HepG2 (cell line): ENCODE measurements around the gene MLH1. TPM values are rescaled to one million over a fixed set of nuclear protein-coding genes. Genes with fewer than 3 reads are reported as not detected.
A peak's percentile ranks its signal among the peaks of the same experiment; 100 is the strongest.

ENCODE experiments used
- DMAP1 ChIP-seq: IDR thresholded peaks from 2 replicates; pipeline ENCODE4 v1.6.1; 2016
- E2F2 ChIP-seq: sonication (generic); formaldehyde crosslinking; IDR thresholded peaks from 2 replicates; pipeline ENCODE4 v1.4.0; 2020; ENCODE audit warnings: missing genetic modification reagents, borderline replicate concordance
- EP300 ChIP-seq, 3 experiments: sonication (generic) in 1 of 3; formaldehyde crosslinking in 1 of 3; IDR thresholded peaks; 2 replicates each; pipeline versions ENCODE4 v1.5.1 to v1.6.1; 2011 to 2020; ENCODE audit warnings: low read depth in 2 of 3, low read length in 2 of 3, borderline replicate concordance in 1 of 3, improper control_type of control experiment in 1 of 3, mild to moderate bottlenecking in 1 of 3, missing genetic modification reagents in 1 of 3, moderate library complexity in 1 of 3
- FUBP1 ChIP-seq: sonication (generic); formaldehyde crosslinking; IDR thresholded peaks from 2 replicates; pipeline ENCODE4 v1.5.1; 2020; ENCODE audit warnings: missing genetic modification reagents, mild to moderate bottlenecking, borderline replicate concordance
- GATA4 ChIP-seq: sonication (generic); IDR thresholded peaks from 2 replicates; pipeline ENCODE4 v1.6.1; 2016; ENCODE audit warnings: antibody characterized with exemption, low read depth, borderline replicate concordance
- GATAD2A ChIP-seq: IDR thresholded peaks from 2 replicates; pipeline ENCODE4 v1.6.1; 2016
- GRHL1 ChIP-seq: sonication (generic); formaldehyde crosslinking; conservative IDR thresholded peaks from 2 replicates; pipeline ENCODE4 v1.8.0; 2022; ENCODE audit warnings: missing genetic modification reagents
- HDAC1 ChIP-seq: sonication (generic); formaldehyde crosslinking; IDR thresholded peaks from 2 replicates; pipeline ENCODE4 v1.5.1; 2020; ENCODE audit warnings: mild to moderate bottlenecking, missing genetic modification reagents
- HDAC2 ChIP-seq: sonication (generic); formaldehyde crosslinking; IDR thresholded peaks from 2 replicates; pipeline ENCODE4 v1.4.0; 2020; ENCODE audit warnings: missing genetic modification reagents
- HHEX ChIP-seq: IDR thresholded peaks from 2 replicates; pipeline ENCODE4 v1.6.1; 2016; ENCODE audit warnings: control low read depth
- HIVEP1 ChIP-seq: sonication (generic); formaldehyde crosslinking; IDR thresholded peaks from 2 replicates; pipeline ENCODE4 v1.4.0; 2020; ENCODE audit warnings: mild to moderate bottlenecking, missing genetic modification reagents
- HNF4A ChIP-seq: sonication (generic); formaldehyde crosslinking; IDR thresholded peaks from 2 replicates; pipeline ENCODE4 v1.4.0; 2020; ENCODE audit warnings: missing genetic modification reagents
- MXI1 ChIP-seq: IDR thresholded peaks from 3 replicates; pipeline ENCODE4 v1.6.1; 2012; ENCODE audit warnings: low read depth, low read length, inconsistent platforms, borderline replicate concordance
- PRMT3 ChIP-seq: sonication (generic); formaldehyde crosslinking; IDR thresholded peaks from 2 replicates; pipeline ENCODE4 v1.8.1; 2022; ENCODE audit warnings: low read depth, mild to moderate bottlenecking, moderate library complexity, missing genetic modification reagents, borderline replicate concordance
- SNAPC5 ChIP-seq: sonication (generic); formaldehyde crosslinking; IDR thresholded peaks from 2 replicates; pipeline ENCODE4 v1.8.1; 2023; ENCODE audit warnings: mild to moderate bottlenecking, missing genetic modification reagents, borderline replicate concordance
- SRSF4 ChIP-seq: fragments of 200-400 bp; formaldehyde crosslinking; IDR thresholded peaks from one replicate; pipeline ENCODE4 v1.6.1; 2018; ENCODE audit warnings: mild to moderate bottlenecking, low read depth, low read length, moderate library complexity; ENCODE audit not compliant: poor library complexity, severe bottlenecking
- STAG1 ChIP-seq: sonication (generic); formaldehyde crosslinking; IDR thresholded peaks from 2 replicates; pipeline ENCODE4 v1.4.0; 2020; ENCODE audit warnings: missing genetic modification reagents
- TCF7 ChIP-seq: sonication (generic); IDR thresholded peaks from 2 replicates; pipeline ENCODE4 v1.6.1; 2016; ENCODE audit warnings: antibody characterized with exemption, low read depth
- TEAD2 ChIP-seq: sonication (generic); formaldehyde crosslinking; IDR thresholded peaks from 2 replicates; pipeline ENCODE4 v1.9.0; 2021; ENCODE audit warnings: missing genetic modification reagents
- TGIF2 ChIP-seq: IDR thresholded peaks from 2 replicates; pipeline ENCODE4 v1.6.1; 2016; ENCODE audit warnings: control low read depth, missing compliant biosample characterization
- THAP7 ChIP-seq: sonication (generic); formaldehyde crosslinking; IDR thresholded peaks from 2 replicates; pipeline ENCODE4 v1.8.1; 2023; ENCODE audit warnings: mild to moderate bottlenecking, missing genetic modification reagents
- ZFP62 ChIP-seq: sonication (generic); formaldehyde crosslinking; IDR thresholded peaks from 2 replicates; pipeline ENCODE4 v1.4.0; 2020; ENCODE audit warnings: missing genetic modification reagents
- ZNF12 ChIP-seq: sonication (generic); formaldehyde crosslinking; IDR thresholded peaks from 2 replicates; pipeline ENCODE4 v1.5.0; 2020; ENCODE audit warnings: missing genetic modification reagents
- ZNF260 ChIP-seq: sonication (generic); formaldehyde crosslinking; IDR thresholded peaks from 2 replicates; pipeline ENCODE4 v1.4.0; 2020; ENCODE audit warnings: missing genetic modification reagents, low read depth, mild to moderate bottlenecking, borderline replicate concordance
- ZNF382 ChIP-seq: sonication (generic); formaldehyde crosslinking; IDR thresholded peaks from 2 replicates; pipeline ENCODE4 v1.5.0; 2020; ENCODE audit warnings: missing genetic modification reagents, mild to moderate bottlenecking, borderline replicate concordance
- ZNF430 ChIP-seq: sonication (generic); formaldehyde crosslinking; IDR thresholded peaks from 2 replicates; pipeline ENCODE4 v1.9.0; 2021; ENCODE audit warnings: mild to moderate bottlenecking, missing genetic modification reagents
- ZNF746 ChIP-seq: sonication (generic); formaldehyde crosslinking; IDR thresholded peaks from 2 replicates; pipeline ENCODE4 v1.8.0; 2022; ENCODE audit warnings: mild to moderate bottlenecking, missing genetic modification reagents
- polyA plus RNA-seq, 8 experiments: library from polyadenylated mRNA; depleted of rRNA in 3 of 8; stranded (reverse) in 7 of 8; unstranded in 1 of 8; fragments of >200 nt; fragmentation: Illumina TruSeq in 4 of 8; extraction: Trizol in 4 of 8; gene quantifications; 2 replicates each; pipeline versions ENCODE4 v1.2.1 to v1.2.3, GENCODE V29; 2011 to 2016; ENCODE audit warnings: low read depth in 4 of 8, missing spikeins in 1 of 8, mixed read lengths in 1 of 8; ENCODE audit not compliant: insufficient read depth in 1 of 8
- total RNA-seq, 5 experiments: library from RNA; depleted of rRNA; stranded (reverse); fragments of >200 nt; fragmentation: Illumina TruSeq; extraction: Trizol; gene quantifications; 2 replicates each; pipeline ENCODE4 v1.2.3, GENCODE V29; 2016; ENCODE audit warnings: low read depth in 1 of 5

Gene MLH1
- total and polyA plus RNA-seq, 2 of the 13 experiments (the other 11 are each of a cell fraction or from before 2014, with no cell fraction given): 29.5 to 70.8 TPM

GRCh38 chr3:37082317-37082716, 89.0 kb downstream of the MLH1 start (continued):
- TF ChIP-seq GRHL1: no peak
- TF ChIP-seq TGIF2 (CRISPR knock-in tag): no peak
- TF ChIP-seq ZNF430 (CRISPR knock-in tag): no peak
- peak; percentile 14; the same call in 1 of the 3 replicates for TF ChIP-seq MXI1
- no peak for TF ChIP-seq ZNF746 (CRISPR knock-in tag)
- peak; percentile 49; the same call in 1 of the 2 replicates for TF ChIP-seq GATAD2A
- no peak for TF ChIP-seq ZNF260 (CRISPR knock-in tag)
- no peak for TF ChIP-seq TEAD2 (CRISPR knock-in tag)
- TF ChIP-seq ZNF382 (CRISPR knock-in tag): no peak
- no peak for TF ChIP-seq FUBP1 (CRISPR knock-in tag)
- TF ChIP-seq GATA4: peak; percentile 40; the same call in 1 of the 2 replicates
- TF ChIP-seq TCF7: peak; percentile 16; the same call in 1 of the 2 replicates
- no peak for TF ChIP-seq DMAP1 (CRISPR knock-in tag)
- peak in 1 of 2 experiments; percentile 60; a peak in 2 of 4 replicates for TF ChIP-seq EP300 (IDR thresholded peaks at IDR 0.05; ENCODE audit: low read depth in 2 of 2, low read length in 2 of 2)
- TF ChIP-seq EP300 (CRISPR knock-in tag; IDR thresholded peaks at IDR 0.05; ENCODE audit: borderline replicate concordance): no peak
- no peak for TF ChIP-seq SRSF4
- TF ChIP-seq E2F2 (CRISPR knock-in tag): no peak
- no peak for TF ChIP-seq HHEX
- no peak for TF ChIP-seq PRMT3
- TF ChIP-seq STAG1: no peak
- peak; percentile 46; the same call in 1 of the 2 replicates for TF ChIP-seq HDAC2 (CRISPR knock-in tag)
- TF ChIP-seq HIVEP1: no peak
- TF ChIP-seq THAP7: no peak
- TF ChIP-seq HDAC1: peak; percentile 47
- no peak for TF ChIP-seq ZFP62 (CRISPR knock-in tag)
- no peak for TF ChIP-seq ZNF12 (CRISPR knock-in tag)
- peak; percentile 83 for TF ChIP-seq HNF4A (CRISPR knock-in tag)
- TF ChIP-seq SNAPC5 (CRISPR knock-in tag): no peak
